Measurements from ENCODE around the gene CHDH.

CHDH gene

DNA sequence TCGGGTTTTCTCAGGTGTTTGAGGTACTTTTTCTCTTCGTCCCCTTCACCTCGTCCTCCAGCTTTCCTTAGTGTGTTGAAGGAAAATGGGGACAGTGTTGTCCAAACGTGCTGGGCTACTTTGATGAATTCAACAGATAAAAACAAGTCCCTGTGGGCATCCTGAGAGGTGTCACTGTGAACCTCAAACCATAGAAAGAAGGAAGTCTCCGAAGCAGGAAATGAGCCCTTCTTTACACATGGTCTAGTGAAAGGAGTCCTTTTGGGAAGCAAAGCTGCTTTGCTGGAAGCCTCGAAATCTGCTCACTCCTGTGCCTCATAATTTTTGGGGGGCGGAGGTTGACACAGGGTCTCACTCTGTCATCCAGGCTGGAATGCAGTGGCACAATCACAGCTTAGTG is 10.7 kb upstream of the CHDH start:
- no peak for DNase-seq (ENCODE audit: low read depth)
- no peak overlapping the region for H3K4me3 ChIP-seq (ENCODE audit: low read depth, low read length)
- no peak for TF ChIP-seq CTCF (IDR thresholded peaks at IDR 0.05; ENCODE audit: insufficient read depth, low read depth, low read length, missing control alignments)

- TF ChIP-seq CTCF (IDR thresholded peaks at IDR 0.05; ENCODE audit: insufficient read depth, low read depth, low read length, missing control alignments): no peak
- no peak overlapping the region for H3K4me3 ChIP-seq (ENCODE audit: low read depth, low read length)
- DNase-seq (ENCODE audit: low read depth): no peak
Observed at GRCh38 chr3:53850895-53851294, 4.7 kb upstream of the CHDH start.

- TF ChIP-seq CTCF (IDR thresholded peaks at IDR 0.05; ENCODE audit: insufficient read depth, low read depth, low read length, missing control alignments): no peak
- DNase-seq (ENCODE audit: low read depth): no peak
- H3K4me3 ChIP-seq (ENCODE audit: low read depth, low read length): no peak overlapping the region
Observed at GRCh38 chr3:53849916-53850315, 3.7 kb upstream of the CHDH start.

GRCh38 chr3:53846851-53847155 is 584 bp upstream of the CHDH start:
- no peak for TF ChIP-seq CTCF (IDR thresholded peaks at IDR 0.05; ENCODE audit: insufficient read depth, low read depth, low read length, missing control alignments)
- peak overlapping the region; percentile 56 for H3K4me3 ChIP-seq (ENCODE audit: low read depth, low read length)
- no peak for DNase-seq (ENCODE audit: low read depth)

DNA sequence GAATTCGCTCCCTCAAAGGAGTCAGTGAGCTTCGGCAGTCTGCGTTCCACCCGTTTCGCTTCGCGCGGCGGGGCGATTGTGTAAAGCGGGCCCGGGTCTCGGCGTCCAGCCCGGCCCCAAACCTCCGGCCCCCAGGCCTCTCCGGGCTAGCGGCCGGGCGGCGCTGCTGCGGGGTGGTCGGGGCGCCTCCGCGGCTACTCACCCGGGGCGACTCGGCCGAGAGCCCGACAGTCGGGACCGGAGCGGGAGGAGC is 412 bp downstream of the CHDH start:
- no peak for DNase-seq (ENCODE audit: low read depth)
- H3K4me3 ChIP-seq (ENCODE audit: low read depth, low read length): peak overlapping the region; percentile 56
- TF ChIP-seq CTCF (IDR thresholded peaks at IDR 0.05; ENCODE audit: insufficient read depth, low read depth, low read length, missing control alignments): no peak

GRCh38 chr3:53845103-53845880 is 927 bp downstream of the CHDH start:
- peak overlapping the region; percentile 56 for H3K4me3 ChIP-seq (ENCODE audit: low read depth, low read length)
- no peak for TF ChIP-seq CTCF (IDR thresholded peaks at IDR 0.05; ENCODE audit: insufficient read depth, low read depth, low read length, missing control alignments)
- peak; percentile 60 for DNase-seq (ENCODE audit: low read depth)

All from GM12865 (cell line).